ENCODE results near the gene TMEM201.
A peak's percentile ranks its signal among the peaks of the same experiment; 100 is the strongest.
"Not testable (repeated sequence)": the region's sequence is repeated elsewhere in the genome, so short reads cannot be mapped to it uniquely, and the experiment has no call there.

The TMEM201 gene

GRCh38 chr1:9588551-9589143 lies at the start of gene TMEM201:
Gene TMEM201, plus strand, starts transcription at chr1:9588911. Its CDS starts 20 bp downstream, at chr1:9588931.
- peak; percentile 88 to 95 (median 88) for DNase-seq (ENCODE audit: low read depth in 3 of 3)

- DNase-seq (ENCODE audit: low read depth in 3 of 3), result peak; percentile 97 to 98 (median 97)
These were observed 49.4 kb upstream of the TMEM201 start, which contains the start of gene SLC25A33 for GRCh38 chr1:9539165-9539828. Gene SLC25A33, plus strand, starts transcription at chr1:9539465. Its CDS starts 227 bp downstream, at chr1:9539692.

- DNase-seq (ENCODE audit: low read depth in 3 of 3), result peak in 1 of 3 donors; percentile 41
These were observed 48.7 kb upstream of the TMEM201 start for GRCh38 chr1:9539829-9540550.

- DNase-seq (ENCODE audit: low read depth in 3 of 3), result no peak
These were observed 46.3 kb upstream of the TMEM201 start for GRCh38 chr1:9542430-9542829.

- no peak for DNase-seq (ENCODE audit: low read depth in 3 of 3)
These were observed 43.8 kb upstream of the TMEM201 start for GRCh38 chr1:9544926-9545325.

- no peak for DNase-seq (ENCODE audit: low read depth in 3 of 3)
These were observed 38.7 kb upstream of the TMEM201 start for GRCh38 chr1:9549955-9550546.

- no peak for DNase-seq (ENCODE audit: low read depth in 3 of 3)
These were observed 36.7 kb upstream of the TMEM201 start for GRCh38 chr1:9551984-9552383.

GRCh38 chr1:9553736-9554144 lies 35.0 kb upstream of the TMEM201 start:
- DNase-seq (ENCODE audit: low read depth in 3 of 3), result no peak

GRCh38 chr1:9555942-9556341 lies 32.8 kb upstream of the TMEM201 start:
- DNase-seq (ENCODE audit: low read depth in 3 of 3), result no peak

- DNase-seq (ENCODE audit: low read depth in 3 of 3), result no peak
These were observed 31.1 kb upstream of the TMEM201 start for GRCh38 chr1:9557624-9558023.

- no peak for DNase-seq (ENCODE audit: low read depth in 3 of 3)
These were observed 30.3 kb upstream of the TMEM201 start for GRCh38 chr1:9558271-9558945.

GRCh38 chr1:9558946-9559545 lies 29.7 kb upstream of the TMEM201 start:
- DNase-seq (ENCODE audit: low read depth in 3 of 3), result no peak

GRCh38 chr1:9559673-9560072 lies 29.0 kb upstream of the TMEM201 start:
- no peak for DNase-seq (ENCODE audit: low read depth in 3 of 3)

GRCh38 chr1:9560090-9560489 lies 28.6 kb upstream of the TMEM201 start:
- not testable (repeated sequence) for DNase-seq (ENCODE audit: low read depth in 3 of 3)

- DNase-seq (ENCODE audit: low read depth in 3 of 3), result no peak
These were observed 27.3 kb upstream of the TMEM201 start for GRCh38 chr1:9561429-9561828.

GRCh38 chr1:9569267-9569666 lies 19.4 kb upstream of the TMEM201 start:
- DNase-seq (ENCODE audit: low read depth in 3 of 3), result no peak

- not testable (repeated sequence) for DNase-seq (ENCODE audit: low read depth in 3 of 3)
These were observed 17.7 kb upstream of the TMEM201 start for GRCh38 chr1:9570886-9571529.

GRCh38 chr1:9573723-9574122 lies 15.0 kb upstream of the TMEM201 start:
- DNase-seq (ENCODE audit: low read depth in 3 of 3), result no peak

- DNase-seq (ENCODE audit: low read depth in 3 of 3), result no peak
These were observed 13.2 kb upstream of the TMEM201 start for GRCh38 chr1:9575486-9575885.

- no peak for DNase-seq (ENCODE audit: low read depth in 3 of 3)
These were observed 11.8 kb upstream of the TMEM201 start for GRCh38 chr1:9576903-9577302.

GRCh38 chr1:9577423-9577822 lies 11.3 kb upstream of the TMEM201 start:
- no peak for DNase-seq (ENCODE audit: low read depth in 3 of 3)

Data from stimulated activated CD4-positive, alpha-beta T cell treated with anti-CD3 and anti-CD28 coated beads, TNF-alpha, amount 100 ng/mL, for 48 hours (primary cell).